HEK293 (cell line): ENCODE measurements around the gene ZNF569.

Experiments
- CTCF ChIA-PET: fragments of 350-600 bp; formaldehyde crosslinking; extraction: SDS; loops from one replicate; lab custom pipeline; 2021; ENCODE audit warnings: antibody characterized with exemption; lab: Yijun Ruan, JAX
- POLR2A ChIA-PET: fragments of 300-600 bp; formaldehyde crosslinking; extraction: SDS; loops from one replicate; lab custom pipeline; 2020; ENCODE audit warnings: antibody characterized with exemption, inconsistent platforms; lab: Yijun Ruan, JAX
- H3K27ac ChIP-seq: fragments of 200-500 bp; sonication (Bioruptor generic); 2 replicates; pipeline ENCODE4 v1.5.1; 2014; ENCODE audit warnings: low read depth, low read length, control low read depth, inconsistent platforms; ENCODE audit errors: extremely low read depth
- H3K36me3 ChIP-seq, 2 experiments: fragments of 200-500 bp in 1 of 2; sonication (Bioruptor generic) in 1 of 2; 1 replicate in 1 of 2; 2 replicates in 1 of 2; pipeline ENCODE4 v1.5.1; 2014 to 2017; ENCODE audit warnings: inconsistent platforms in 2 of 2, low read length in 2 of 2; ENCODE audit not compliant: control insufficient read depth in 2 of 2, insufficient read depth in 1 of 2
- H3K4me1 ChIP-seq: fragments of 200-500 bp; sonication (Bioruptor generic); 2 replicates; pipeline ENCODE4 v1.5.1; 2014; ENCODE audit warnings: mild to moderate bottlenecking, low read length, inconsistent platforms; ENCODE audit not compliant: control insufficient read depth, insufficient read depth
- H3K4me3 ChIP-seq: 2 replicates; pipeline ENCODE4 v1.5.1; 2011; ENCODE audit warnings: low read depth, mild to moderate bottlenecking, control low read depth, low read length, moderate library complexity
- H3K9me3 ChIP-seq: fragments of 200-500 bp; sonication (Bioruptor generic); 2 replicates; pipeline ENCODE4 v1.5.1; 2014; ENCODE audit warnings: low read depth, low read length, inconsistent platforms; ENCODE audit not compliant: control insufficient read depth, insufficient read depth
- GLI2 ChIP-seq: fragments of 450-650 bp; formaldehyde crosslinking; IDR thresholded peaks from 2 replicates; pipeline ENCODE4; 2017; ENCODE audit warnings: missing biosample characterization, missing genetic modification characterization, low read depth, borderline replicate concordance
- INSM2 ChIP-seq: fragments of 450-650 bp; formaldehyde crosslinking; IDR thresholded peaks from 2 replicates; pipeline ENCODE4 v1.5.1; 2016; ENCODE audit warnings: missing biosample characterization, missing genetic modification characterization
- SETDB1 ChIP-seq: IDR thresholded peaks from one replicate; pipeline ENCODE4 v1.6.1; 2017; ENCODE audit warnings: mild to moderate bottlenecking, low read length, moderate library complexity, mixed read lengths; ENCODE audit not compliant: insufficient read length
- TRIM28 ChIP-seq: IDR thresholded peaks from 2 replicates; pipeline ENCODE4 v1.6.1; 2011; ENCODE audit warnings: low read length, control low read depth, borderline replicate concordance
- WT1 ChIP-seq: fragments of 450-650 bp; formaldehyde crosslinking; IDR thresholded peaks from 2 replicates; pipeline ENCODE4 v1.5.1; 2016; ENCODE audit warnings: missing biosample characterization, missing genetic modification characterization
- ZBTB17 ChIP-seq: fragments of 450-650 bp; formaldehyde crosslinking; IDR thresholded peaks from 2 replicates; pipeline ENCODE4 v1.5.1; 2016; ENCODE audit warnings: missing biosample characterization, missing genetic modification characterization
- ZBTB7A ChIP-seq: fragments of 450-650 bp; formaldehyde crosslinking; IDR thresholded peaks from 2 replicates; pipeline ENCODE4 v1.5.1; 2016; ENCODE audit warnings: low read depth, missing biosample characterization, missing genetic modification characterization
- ZEB2 ChIP-seq: fragments of 450-650 bp; formaldehyde crosslinking; IDR thresholded peaks from 2 replicates; pipeline ENCODE4 v1.5.1; 2016; ENCODE audit warnings: missing biosample characterization, missing genetic modification characterization
- ZNF133 ChIP-seq: fragments of 450-650 bp; formaldehyde crosslinking; IDR thresholded peaks from 2 replicates; pipeline ENCODE4 v1.5.1; 2016; ENCODE audit warnings: missing biosample characterization, missing genetic modification characterization
- ZNF184 ChIP-seq: fragments of 450-650 bp; IDR thresholded peaks from 2 replicates; pipeline ENCODE4 v1.5.1; 2018; ENCODE audit warnings: missing biosample characterization, mild to moderate bottlenecking, missing genetic modification characterization
- ZNF274 ChIP-seq, 2 experiments: fragments of 200-500 bp in 1 of 2; fragments of 450-650 bp in 1 of 2; sonication (Bioruptor generic) in 1 of 2; formaldehyde crosslinking in 1 of 2; IDR thresholded peaks; 2 replicates each; pipeline versions ENCODE4 v1.5.1 to v1.6.1; 2014 to 2016; ENCODE audit warnings: borderline replicate concordance in 1 of 2, inconsistent platforms in 1 of 2, low read length in 1 of 2, missing biosample characterization in 1 of 2, missing genetic modification characterization in 1 of 2
- ZNF311 ChIP-seq: fragments of 450-650 bp; formaldehyde crosslinking; IDR thresholded peaks from 2 replicates; pipeline ENCODE4 v1.5.1; 2017; ENCODE audit warnings: missing biosample characterization, missing genetic modification characterization, borderline replicate concordance
- ZNF350 ChIP-seq: fragments of 450-650 bp; formaldehyde crosslinking; IDR thresholded peaks from 2 replicates; pipeline ENCODE4 v1.5.0; 2017; ENCODE audit warnings: missing biosample characterization, mild to moderate bottlenecking, missing genetic modification characterization
- ZNF366 ChIP-seq: fragments of 450-650 bp; formaldehyde crosslinking; conservative IDR thresholded peaks from 2 replicates; pipeline ENCODE4 v1.5.1; 2016; ENCODE audit warnings: missing biosample characterization, missing genetic modification characterization
- ZNF37A ChIP-seq: fragments of 450-650 bp; IDR thresholded peaks from 2 replicates; pipeline ENCODE4 v1.5.1; 2018; ENCODE audit warnings: missing biosample characterization, missing genetic modification characterization
- ZNF48 ChIP-seq: fragments of 450-650 bp; formaldehyde crosslinking; IDR thresholded peaks from 2 replicates; pipeline ENCODE4 v1.5.1; 2016; ENCODE audit warnings: missing biosample characterization, missing genetic modification characterization
- ZNF510 ChIP-seq: fragments of 450-650 bp; formaldehyde crosslinking; IDR thresholded peaks from 2 replicates; pipeline ENCODE4 v1.5.1; 2018; ENCODE audit warnings: mild to moderate bottlenecking, missing genetic modification characterization, missing biosample characterization; ENCODE audit not compliant: insufficient replicate concordance
- ZNF518A ChIP-seq: fragments of 450-650 bp; formaldehyde crosslinking; conservative IDR thresholded peaks from 2 replicates; pipeline ENCODE4 v1.5.1; 2016; ENCODE audit warnings: low read depth, missing biosample characterization, missing genetic modification characterization
- ZNF561 ChIP-seq: fragments of 450-650 bp; IDR thresholded peaks from 2 replicates; pipeline ENCODE4 v1.5.1; 2018; ENCODE audit warnings: missing biosample characterization, missing genetic modification characterization, borderline replicate concordance
- ZNF596 ChIP-seq: fragments of 450-650 bp; IDR thresholded peaks from 2 replicates; pipeline ENCODE4 v1.5.0; 2018; ENCODE audit warnings: missing biosample characterization, mild to moderate bottlenecking, missing genetic modification characterization, moderate library complexity
- ZNF623 ChIP-seq: fragments of 450-650 bp; formaldehyde crosslinking; IDR thresholded peaks from 2 replicates; pipeline ENCODE4 v1.5.1; 2016; ENCODE audit warnings: missing biosample characterization, missing genetic modification characterization
- ZSCAN16 ChIP-seq: fragments of 450-650 bp; formaldehyde crosslinking; IDR thresholded peaks from 2 replicates; pipeline ENCODE4 v1.5.1; 2016; ENCODE audit warnings: missing biosample characterization, missing genetic modification characterization
- ZSCAN23 ChIP-seq: fragments of 450-650 bp; formaldehyde crosslinking; IDR thresholded peaks from 2 replicates; pipeline ENCODE4 v1.5.1; 2016; ENCODE audit warnings: missing biosample characterization, missing genetic modification characterization

Gene ZNF569

DNA sequence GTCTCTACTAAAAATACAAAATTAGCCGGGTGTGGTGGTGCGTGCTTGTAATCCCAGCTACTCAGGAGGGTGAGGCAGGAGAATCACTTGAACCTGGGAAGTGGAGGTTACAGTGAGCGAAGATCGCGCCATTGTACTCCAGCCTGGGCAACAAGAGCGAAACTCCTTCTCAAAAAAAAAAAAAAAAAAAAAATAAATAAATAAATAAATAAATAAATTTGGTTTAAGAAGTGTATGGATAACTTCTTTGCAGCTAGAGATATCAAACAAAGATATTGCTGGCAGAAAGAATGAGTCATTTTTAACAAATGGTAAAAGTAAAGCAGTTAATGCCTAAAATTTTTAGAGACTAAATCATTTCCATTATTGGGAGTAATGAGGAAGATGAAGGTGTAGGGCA lies 75.8 kb downstream of the ZNF569 start (continued):
- TF ChIP-seq ZNF518A (tag by site-specific recombination) (peak; percentile 72), ZNF623 (tag by site-specific recombination) (peak; percentile 31; the same call in 1 of the 2 replicates), ZNF510 (tag by site-specific recombination) (peak; percentile 4)

- ChIA-PET CTCF (no interaction called here), POLR2A (no interaction called here)
- H3K4me1 ChIP-seq: no peaks in the 10 kb centered on the region
- no peak overlapping the region for H3K4me3 ChIP-seq
- TF ChIP-seq ZBTB17 (tag by site-specific recombination): no peak
- TF ChIP-seq WT1 (tag by site-specific recombination): no peak
- peak; percentile 90 for TF ChIP-seq TRIM28
- TF ChIP-seq SETDB1: peak; percentile 92
- TF ChIP-seq ZNF561 (tag by site-specific recombination): no peak
- TF ChIP-seq ZNF350: 0 out of 2 replicates have a peak, but pooled peaks have one; percentile 43
- TF ChIP-seq ZNF311 (tag by site-specific recombination): no peak
- TF ChIP-seq ZNF274 (IDR thresholded peaks at IDR 0.05; ENCODE audit: low read length): peak; percentile 89
- TF ChIP-seq ZNF274 (tag by site-specific recombination; IDR thresholded peaks at IDR 0.05; ENCODE audit: borderline replicate concordance): peak; percentile 96
- no peak overlapping the region for H3K27ac ChIP-seq
- peaks cover 53 to 58% of the 10 kb centered on the region in 2 experiments for H3K36me3 ChIP-seq
- peaks cover 56% of the 10 kb centered on the region for H3K9me3 ChIP-seq
Measured at GRCh38 chr19:37389234-37389633, 78.0 kb downstream of the ZNF569 start.

DNA sequence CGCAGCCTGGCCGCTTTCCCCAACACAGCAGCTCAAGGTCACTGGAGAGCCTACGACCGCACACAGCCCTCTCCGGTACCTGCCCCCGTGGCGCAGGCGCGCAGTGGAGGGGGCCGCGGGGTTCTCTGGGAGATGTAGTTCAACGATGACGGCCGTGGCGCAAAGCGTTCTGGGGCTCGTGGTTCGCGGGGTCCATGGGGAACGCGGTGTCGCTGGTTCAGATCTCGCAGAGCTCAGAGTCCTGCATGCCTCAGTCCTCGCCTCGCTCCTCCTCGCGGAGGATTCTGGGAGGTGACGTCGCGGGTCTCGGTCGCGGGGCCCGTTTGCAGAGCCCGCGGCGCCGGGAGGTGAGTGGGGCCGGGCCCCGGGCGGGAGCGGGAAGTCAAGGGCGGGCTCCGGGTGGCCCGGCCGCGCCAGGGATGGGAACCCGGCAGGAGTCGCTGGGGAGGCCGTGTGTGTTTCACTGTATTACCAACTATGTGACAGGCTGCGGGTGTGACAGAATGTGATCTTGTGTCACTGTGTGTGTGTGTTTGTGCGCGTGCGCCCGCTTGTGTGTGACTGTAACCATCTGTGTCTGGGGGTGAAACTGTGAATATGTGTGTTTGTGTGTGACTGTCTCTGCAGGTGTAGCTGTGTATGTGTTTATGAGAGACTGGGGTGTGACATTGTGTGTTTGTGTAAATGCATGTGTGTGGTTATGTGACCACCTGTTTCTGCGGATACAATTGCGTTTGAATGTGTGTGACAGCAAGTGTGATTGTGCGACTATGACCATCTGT lies 96.2 kb downstream of the ZNF569 start, which contains the start of gene ZNF527:
Gene ZNF527 (plus strand): TSS at position 220 of the 782 bp plus-strand sequence. CDS start 3,100 bp downstream, outside the sequence.
- Histone ChIP-seq H3K27ac (peak within 1 kb of the TSS; percentile 52), H3K9me3 (peaks cover 10% of the 10 kb centered on the region), H3K4me3 (peak within 1 kb of the TSS; percentile 48), H3K36me3 (peaks cover 34 to 43% of the 10 kb centered on the region in 2 experiments), H3K4me1 (no peaks in the 10 kb centered on the region)
- POLR2A ChIA-PET: interaction anchor here (0.5 to 2.1 kb wide), 44 partner anchors 9 to 1668 kb away, joined by 3 to 49 read pairs (median 4); partner anchors contain the start of genes SIPA1L3, WDR87, ZFP14 and ZFP30
- CTCF ChIA-PET: interaction anchor here (0.8 to 2.0 kb wide), 5 partner anchors 9 to 582 kb away, joined by 3 to 6 read pairs (median 4); no protein-coding TSS in a partner anchor
- TF ChIP-seq ZNF366 (tag by site-specific recombination) (no peak), ZNF184 (tag by site-specific recombination) (no peak; the same call in 1 of the 2 replicates), ZEB2 (tag by site-specific recombination) (peak; percentile 88), GLI2 (tag by site-specific recombination) (no peak), ZNF133 (tag by site-specific recombination) (peak; percentile 82), WT1 (tag by site-specific recombination) (peak; percentile 76), ZNF596 (tag by site-specific recombination) (no peak), ZNF48 (tag by site-specific recombination) (no peak), ZNF37A (tag by site-specific recombination) (no peak), ZSCAN16 (peak; percentile 99), ZBTB7A (tag by site-specific recombination) (peak; percentile 81), INSM2 (peak; percentile 94), ZSCAN23 (tag by site-specific recombination) (no peak; the same call in 1 of the 2 replicates)
